K562 (cell line): ENCODE measurements around the gene ADGRD1. TPM values are rescaled to one million over a fixed set of nuclear protein-coding genes. Genes with fewer than 3 reads are reported as not detected.

Source experiments
- ARHGAP35 ChIP-seq: fragments of 450-650 bp; IDR thresholded peaks from 2 replicates; pipeline ENCODE4 v1.6.1; 2018; ENCODE audit not compliant: partially characterized antibody
- BRF1 ChIP-seq: IDR thresholded peaks from 3 replicates; pipeline ENCODE4 v1.6.1; 2011; ENCODE audit warnings: borderline replicate concordance, mild to moderate bottlenecking; ENCODE audit not compliant: insufficient read length; ENCODE audit errors: extremely low read depth
- BRF2 ChIP-seq: IDR thresholded peaks from 3 replicates; pipeline ENCODE4 v1.6.1; 2011; ENCODE audit warnings: borderline replicate concordance, mild to moderate bottlenecking; ENCODE audit not compliant: insufficient read length, insufficient read depth
- FOXJ2 ChIP-seq: fragments of 200-800 bp; sonication (Bioruptor generic); IDR thresholded peaks from 2 replicates; pipeline ENCODE4 v1.6.1; 2016; ENCODE audit warnings: missing genetic modification characterization, missing compliant biosample characterization
- L3MBTL2 ChIP-seq: fragments of 450-650 bp; IDR thresholded peaks from 2 replicates; pipeline ENCODE4 v1.6.1; 2016; ENCODE audit warnings: mild to moderate bottlenecking, moderate library complexity
- NCOA1 ChIP-seq: fragments of 450-650 bp; IDR thresholded peaks from 2 replicates; pipeline ENCODE4 v1.6.1; 2016; ENCODE audit warnings: low read depth
- NFATC3 ChIP-seq: fragments of 450-650 bp; IDR thresholded peaks from 2 replicates; pipeline ENCODE4 v1.6.1; 2017; ENCODE audit warnings: mild to moderate bottlenecking
- NFIX ChIP-seq: fragments of 250-450 bp; sonication (Bioruptor Pico); IDR thresholded peaks from 2 replicates; pipeline ENCODE4 v1.4.0; 2020; ENCODE audit warnings: low read depth, mild to moderate bottlenecking, moderate library complexity
- RAD51 ChIP-seq: fragments of 450-650 bp; IDR thresholded peaks from 2 replicates; pipeline ENCODE4 v1.7.1; 2016; ENCODE audit warnings: low read depth, mild to moderate bottlenecking, borderline replicate concordance
- RBM39 ChIP-seq: fragments of 200-400 bp; formaldehyde crosslinking; optimal IDR thresholded peaks from 2 replicates; pipeline ENCODE3; 2018; ENCODE audit warnings: low read depth, low read length
- SMAD3 ChIP-seq: fragments of 450-650 bp; formaldehyde crosslinking; conservative IDR thresholded peaks from 2 replicates; pipeline ENCODE4 v1.4.0; 2020; ENCODE audit warnings: mild to moderate bottlenecking
- SPI1 ChIP-seq: IDR thresholded peaks from 2 replicates; pipeline ENCODE4 v1.6.1; 2011; ENCODE audit warnings: low read depth, low read length, control low read depth, borderline replicate concordance
- TEAD1 ChIP-seq, 2 experiments: fragments of 450-650 bp in 1 of 2; sonication (generic) in 1 of 2; formaldehyde crosslinking; IDR thresholded peaks; 2 replicates each; pipeline versions ENCODE4 v1.4.0 to v1.8.0; 2020 to 2022; ENCODE audit warnings: mild to moderate bottlenecking in 2 of 2, missing genetic modification reagents in 1 of 2
- ZNF24 ChIP-seq: fragments of 450-650 bp; IDR thresholded peaks from 2 replicates; pipeline ENCODE4 v1.6.1; 2016
- ZNF384 ChIP-seq: IDR thresholded peaks from 2 replicates; pipeline ENCODE4 v1.6.1; 2012; ENCODE audit warnings: low read depth, low read length, improper control_type of control experiment
- ZNF41 ChIP-seq: fragments of 250-450 bp; sonication (Bioruptor Pico); conservative IDR thresholded peaks from 2 replicates; pipeline ENCODE4 v1.4.0; 2020; ENCODE audit warnings: mild to moderate bottlenecking
- ZNF57 ChIP-seq: fragments of 450-650 bp; formaldehyde crosslinking; IDR thresholded peaks from 2 replicates; pipeline ENCODE4 v1.4.0; 2020; ENCODE audit warnings: mild to moderate bottlenecking, moderate library complexity
- ZNF76 ChIP-seq: fragments of 250-450 bp; sonication (Bioruptor Pico); IDR thresholded peaks from 2 replicates; pipeline ENCODE4 v1.4.0; 2020; ENCODE audit warnings: mild to moderate bottlenecking, moderate library complexity, borderline replicate concordance
- ZSCAN32 ChIP-seq: fragments of 450-650 bp; formaldehyde crosslinking; IDR thresholded peaks from 2 replicates; pipeline ENCODE4 v1.4.0; 2020; ENCODE audit warnings: mild to moderate bottlenecking, moderate library complexity
- polyA plus RNA-seq, 8 experiments: library from polyadenylated mRNA; depleted of rRNA in 4 of 8; stranded (reverse) in 5 of 8; unstranded in 3 of 8; fragments of >200 nt; fragmentation: Nextera tagmentation in 2 of 8; fragmentation: Illumina TruSeq in 1 of 8; extraction: Ambion mirVana in 2 of 8; extraction: Trizol in 1 of 8; gene quantifications; 2 replicates each; pipeline versions ENCODE4 v1.2.1 to v1.2.3, GENCODE V29; 2011 to 2014; ENCODE audit warnings: inconsistent platforms in 1 of 8, missing spikeins in 1 of 8
- total RNA-seq, 7 experiments: library from RNA; depleted of rRNA in 6 of 7; stranded (reverse); fragments of >200 nt in 6 of 7; fragmentation: Illumina TruSeq in 2 of 7; extraction: Trizol in 2 of 7; gene quantifications; 2 replicates each; pipeline versions ENCODE4 v1.2.1 to v1.2.3, GENCODE V29; 2011 to 2021; ENCODE audit warnings: low replicate concordance in 1 of 7
- TF ChIP-seq, protein P1 (sequence below), 2 experiments: IDR thresholded peaks; 2 replicates each; pipeline ENCODE4 v1.6.1; 2012; ENCODE audit warnings: improper control_type of control experiment in 2 of 2, low read depth in 2 of 2, low read length in 2 of 2, borderline replicate concordance in 1 of 2
- TF ChIP-seq, protein P2 (sequence below): sonication (generic); formaldehyde crosslinking; IDR thresholded peaks from 2 replicates; pipeline ENCODE4 v1.8.0; 2022; ENCODE audit warnings: missing genetic modification reagents, mild to moderate bottlenecking, borderline replicate concordance
- TF ChIP-seq, protein P3 (sequence below): sonication (generic); formaldehyde crosslinking; IDR thresholded peaks from 2 replicates; pipeline ENCODE4 v1.8.1; 2022; ENCODE audit warnings: missing genetic modification reagents

The ADGRD1 gene
- total and polyA plus RNA-seq, 9 of the 15 experiments (the other 6 are each of a cell fraction or from before 2014, with no cell fraction given) = 1.7 to 11.7 (median 3.3) TPM

DNA sequence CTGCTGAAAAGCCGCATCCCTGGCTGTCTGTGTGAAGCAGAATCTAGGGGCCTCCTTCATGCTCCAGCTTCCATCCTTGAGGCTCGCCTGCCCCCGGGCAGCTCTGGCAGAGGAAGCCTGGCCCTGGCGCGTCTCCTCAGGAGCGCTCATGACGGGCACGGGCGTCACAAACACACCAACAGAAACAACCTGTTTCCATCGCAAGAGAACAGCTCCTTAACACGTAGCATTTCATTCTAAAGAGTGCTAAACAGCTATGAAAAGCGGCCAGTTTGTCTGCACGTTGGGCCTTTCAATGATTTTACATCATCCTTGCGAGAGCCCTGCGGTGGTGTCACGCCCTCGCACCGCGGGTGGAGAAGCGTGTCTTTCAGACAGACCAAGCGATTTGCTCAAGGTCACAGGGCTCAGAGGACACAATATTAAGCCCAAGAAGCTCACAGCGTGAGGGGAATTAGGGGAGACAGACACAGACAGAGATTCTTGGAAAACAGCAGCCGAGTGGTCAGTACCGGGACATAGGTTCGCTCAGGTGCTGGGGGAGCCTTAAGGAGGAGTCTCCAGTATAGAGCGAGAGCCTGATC is 4.9 kb downstream of the ADGRD1 start (continued):
- TF ChIP-seq ZNF76 (no peak), ZNF24 (no peak), ZSCAN32 (no peak), BRF1 (no peak), NFIX (CRISPR knock-in tag) (no peak), L3MBTL2 (peak; percentile 93), NCOA1 (no peak), SMAD3 (CRISPR knock-in tag) (no peak), RBM39 (no peak), SPI1 (no peak), ZNF41 (CRISPR knock-in tag) (no peak), NFATC3 (no peak), ARHGAP35 (no peak), FOXJ2 (tag) (no peak), BRF2 (no peak), TEAD1 (CRISPR knock-in tag; IDR thresholded peaks at IDR 0.05) (no peak), ZNF384 (no peak), RAD51 (no peak), ZNF57 (CRISPR knock-in tag) (no peak)
- TF ChIP-seq, protein P1, sequence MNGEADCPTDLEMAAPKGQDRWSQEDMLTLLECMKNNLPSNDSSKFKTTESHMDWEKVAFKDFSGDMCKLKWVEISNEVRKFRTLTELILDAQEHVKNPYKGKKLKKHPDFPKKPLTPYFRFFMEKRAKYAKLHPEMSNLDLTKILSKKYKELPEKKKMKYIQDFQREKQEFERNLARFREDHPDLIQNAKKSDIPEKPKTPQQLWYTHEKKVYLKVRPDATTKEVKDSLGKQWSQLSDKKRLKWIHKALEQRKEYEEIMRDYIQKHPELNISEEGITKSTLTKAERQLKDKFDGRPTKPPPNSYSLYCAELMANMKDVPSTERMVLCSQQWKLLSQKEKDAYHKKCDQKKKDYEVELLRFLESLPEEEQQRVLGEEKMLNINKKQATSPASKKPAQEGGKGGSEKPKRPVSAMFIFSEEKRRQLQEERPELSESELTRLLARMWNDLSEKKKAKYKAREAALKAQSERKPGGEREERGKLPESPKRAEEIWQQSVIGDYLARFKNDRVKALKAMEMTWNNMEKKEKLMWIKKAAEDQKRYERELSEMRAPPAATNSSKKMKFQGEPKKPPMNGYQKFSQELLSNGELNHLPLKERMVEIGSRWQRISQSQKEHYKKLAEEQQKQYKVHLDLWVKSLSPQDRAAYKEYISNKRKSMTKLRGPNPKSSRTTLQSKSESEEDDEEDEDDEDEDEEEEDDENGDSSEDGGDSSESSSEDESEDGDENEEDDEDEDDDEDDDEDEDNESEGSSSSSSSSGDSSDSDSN (IDR thresholded peaks at IDR 0.05; ENCODE audit: borderline replicate concordance in 1 of 2, low read depth in 2 of 2, low read length in 2 of 2) = no peak
- TF ChIP-seq, protein P2, sequence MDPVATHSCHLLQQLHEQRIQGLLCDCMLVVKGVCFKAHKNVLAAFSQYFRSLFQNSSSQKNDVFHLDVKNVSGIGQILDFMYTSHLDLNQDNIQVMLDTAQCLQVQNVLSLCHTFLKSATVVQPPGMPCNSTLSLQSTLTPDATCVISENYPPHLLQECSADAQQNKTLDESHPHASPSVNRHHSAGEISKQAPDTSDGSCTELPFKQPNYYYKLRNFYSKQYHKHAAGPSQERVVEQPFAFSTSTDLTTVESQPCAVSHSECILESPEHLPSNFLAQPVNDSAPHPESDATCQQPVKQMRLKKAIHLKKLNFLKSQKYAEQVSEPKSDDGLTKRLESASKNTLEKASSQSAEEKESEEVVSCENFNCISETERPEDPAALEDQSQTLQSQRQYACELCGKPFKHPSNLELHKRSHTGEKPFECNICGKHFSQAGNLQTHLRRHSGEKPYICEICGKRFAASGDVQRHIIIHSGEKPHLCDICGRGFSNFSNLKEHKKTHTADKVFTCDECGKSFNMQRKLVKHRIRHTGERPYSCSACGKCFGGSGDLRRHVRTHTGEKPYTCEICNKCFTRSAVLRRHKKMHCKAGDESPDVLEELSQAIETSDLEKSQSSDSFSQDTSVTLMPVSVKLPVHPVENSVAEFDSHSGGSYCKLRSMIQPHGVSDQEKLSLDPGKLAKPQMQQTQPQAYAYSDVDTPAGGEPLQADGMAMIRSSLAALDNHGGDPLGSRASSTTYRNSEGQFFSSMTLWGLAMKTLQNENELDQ (CRISPR knock-in tag) = no peak
- TF ChIP-seq, protein P3, sequence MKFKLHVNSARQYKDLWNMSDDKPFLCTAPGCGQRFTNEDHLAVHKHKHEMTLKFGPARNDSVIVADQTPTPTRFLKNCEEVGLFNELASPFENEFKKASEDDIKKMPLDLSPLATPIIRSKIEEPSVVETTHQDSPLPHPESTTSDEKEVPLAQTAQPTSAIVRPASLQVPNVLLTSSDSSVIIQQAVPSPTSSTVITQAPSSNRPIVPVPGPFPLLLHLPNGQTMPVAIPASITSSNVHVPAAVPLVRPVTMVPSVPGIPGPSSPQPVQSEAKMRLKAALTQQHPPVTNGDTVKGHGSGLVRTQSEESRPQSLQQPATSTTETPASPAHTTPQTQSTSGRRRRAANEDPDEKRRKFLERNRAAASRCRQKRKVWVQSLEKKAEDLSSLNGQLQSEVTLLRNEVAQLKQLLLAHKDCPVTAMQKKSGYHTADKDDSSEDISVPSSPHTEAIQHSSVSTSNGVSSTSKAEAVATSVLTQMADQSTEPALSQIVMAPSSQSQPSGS = no peak
